NCI-H748 treated with DMSO at 0.1 percent for 48 hours (cell line): ENCODE measurements around the gene EIF1.
"Not testable (repeated sequence)": the region's sequence is repeated elsewhere in the genome, so short reads cannot be mapped to it uniquely, and the experiment has no call there.

Source experiments
- DNase-seq: peaks from one replicate; lab custom pipeline; 2025; lab: John Stamatoyannopoulos, UW

Gene EIF1

DNA sequence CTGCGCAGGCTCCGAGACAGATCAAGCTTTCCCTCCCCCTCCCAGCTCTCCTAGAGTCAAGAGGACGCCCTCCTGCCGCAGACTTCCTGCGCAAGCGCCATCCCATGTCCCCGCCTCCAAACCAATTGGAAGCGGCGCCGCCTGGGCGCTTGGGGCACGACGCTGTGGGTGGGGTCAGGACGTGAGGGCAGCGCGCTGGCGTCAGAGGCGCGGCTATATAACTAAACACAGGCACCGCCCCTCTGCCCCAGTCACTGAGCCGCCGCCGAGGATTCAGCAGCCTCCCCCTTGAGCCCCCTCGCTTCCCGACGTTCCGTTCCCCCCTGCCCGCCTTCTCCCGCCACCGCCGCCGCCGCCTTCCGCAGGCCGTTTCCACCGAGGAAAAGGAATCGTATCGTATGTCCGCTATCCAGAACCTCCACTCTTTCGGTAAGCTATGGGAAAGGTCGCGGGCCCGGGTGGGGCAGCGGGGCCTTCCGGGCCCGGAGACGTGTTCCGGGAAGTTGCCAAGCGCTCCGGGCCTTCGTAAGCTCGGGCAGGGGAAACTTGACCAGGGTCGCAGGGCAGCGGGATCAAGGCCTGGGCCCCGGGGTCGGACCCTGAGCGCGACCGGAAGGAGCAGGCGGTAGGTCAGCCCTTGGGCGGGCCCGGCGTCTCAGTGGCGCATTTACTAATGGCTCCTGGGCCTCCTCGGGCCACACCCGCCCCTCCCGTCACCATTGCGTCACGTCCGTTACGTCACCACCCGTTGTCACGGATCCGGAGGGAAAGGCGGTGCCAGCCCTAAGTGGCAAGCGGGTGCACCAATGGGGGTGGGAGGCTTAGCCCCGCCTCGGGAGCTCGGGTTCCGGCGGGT lies at the start of gene EIF1:
TSS of gene EIF1 (plus strand) at position 245 of the 856 bp plus-strand sequence. CDS start at position 399, 154 bp downstream.
- peak; percentile 96 for DNase-seq

DNA sequence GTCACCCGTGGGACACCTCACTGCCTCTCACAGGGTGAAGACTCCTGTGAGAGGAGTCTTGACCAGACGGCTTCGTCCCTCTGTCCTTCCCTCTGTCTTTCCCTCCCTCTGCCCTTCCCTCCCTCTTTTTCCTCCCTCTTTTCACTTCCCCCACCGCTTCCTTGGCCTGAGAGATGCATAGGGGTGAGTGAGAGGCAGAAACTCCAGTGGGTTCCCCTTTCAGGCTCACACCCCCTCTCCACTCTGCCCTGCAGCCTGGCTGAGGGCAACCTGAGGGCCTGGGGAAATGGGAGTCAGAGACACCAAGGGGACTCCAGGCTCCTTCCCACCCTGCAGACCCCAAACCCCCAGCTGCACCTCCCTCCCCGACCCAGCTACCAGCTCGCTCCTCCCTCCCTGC lies 49.7 kb upstream of the EIF1 start:
- DNase-seq: no peak

DNA sequence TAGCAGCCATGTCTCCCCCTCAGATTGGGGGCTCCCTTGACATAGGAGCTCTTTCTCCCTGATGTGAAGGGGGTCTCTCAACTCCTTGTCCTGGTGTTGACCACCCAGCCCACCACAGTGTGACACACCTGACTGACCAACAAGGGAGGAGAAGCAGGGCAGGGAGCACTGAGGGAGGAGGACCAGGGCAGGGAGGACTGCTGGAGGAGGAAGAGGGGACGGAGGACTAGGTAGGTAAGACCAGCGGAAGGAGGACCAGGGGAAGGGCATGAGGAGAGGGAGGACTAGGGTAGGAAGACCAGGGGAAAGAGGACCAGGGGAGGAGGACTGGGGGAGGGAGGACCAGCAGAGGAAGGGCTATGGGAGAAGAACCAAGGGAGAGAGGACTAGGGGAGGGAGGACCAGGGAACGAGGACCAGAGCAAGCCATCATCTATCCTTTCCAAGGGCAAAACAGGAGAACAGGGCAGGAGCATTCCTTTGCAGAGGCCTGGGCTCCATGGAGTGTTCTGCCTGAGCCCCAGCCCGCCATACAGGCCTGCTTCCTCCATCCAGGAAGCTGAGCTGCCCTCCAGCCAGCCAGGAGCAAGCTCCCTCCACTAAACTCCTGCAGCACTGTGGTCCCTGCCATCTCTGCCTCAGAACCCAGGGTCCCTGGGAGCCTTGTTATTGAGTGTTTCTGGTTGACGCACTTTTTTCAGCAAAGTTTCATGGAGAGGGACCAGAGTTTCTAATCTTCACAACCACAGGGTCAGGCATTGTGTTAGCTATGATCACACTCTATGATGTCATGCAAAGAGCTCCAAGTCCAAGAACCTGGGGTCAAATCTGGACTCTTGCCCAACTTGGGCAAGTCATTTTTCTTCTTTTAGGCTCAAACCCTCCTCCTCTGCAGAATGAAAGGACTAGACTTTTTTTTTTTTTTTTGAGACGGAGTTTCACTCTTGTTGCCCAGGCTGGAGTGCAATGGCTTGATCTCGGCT lies 48.9 kb upstream of the EIF1 start:
- DNase-seq: no peak

DNA sequence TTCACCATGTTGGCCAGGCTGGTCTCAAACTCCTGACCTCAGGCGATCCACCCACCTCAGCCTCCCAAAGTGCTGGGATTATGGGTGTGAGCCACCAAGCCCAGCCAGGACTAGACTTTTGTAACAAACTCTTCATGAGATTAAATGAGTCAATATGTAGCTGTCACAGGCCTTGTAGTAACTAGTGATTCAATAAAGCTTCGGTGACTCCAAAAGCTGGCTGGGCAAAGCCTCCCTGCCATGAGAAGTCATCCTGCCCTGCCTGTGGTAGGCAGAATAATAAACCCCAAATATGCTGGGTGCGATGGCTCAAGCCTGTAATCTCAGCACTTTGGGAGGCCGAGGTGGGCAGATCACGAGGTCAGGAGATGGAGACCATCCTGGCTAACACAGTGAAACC lies 48.1 kb upstream of the EIF1 start:
- DNase-seq: not testable (repeated sequence)

DNA sequence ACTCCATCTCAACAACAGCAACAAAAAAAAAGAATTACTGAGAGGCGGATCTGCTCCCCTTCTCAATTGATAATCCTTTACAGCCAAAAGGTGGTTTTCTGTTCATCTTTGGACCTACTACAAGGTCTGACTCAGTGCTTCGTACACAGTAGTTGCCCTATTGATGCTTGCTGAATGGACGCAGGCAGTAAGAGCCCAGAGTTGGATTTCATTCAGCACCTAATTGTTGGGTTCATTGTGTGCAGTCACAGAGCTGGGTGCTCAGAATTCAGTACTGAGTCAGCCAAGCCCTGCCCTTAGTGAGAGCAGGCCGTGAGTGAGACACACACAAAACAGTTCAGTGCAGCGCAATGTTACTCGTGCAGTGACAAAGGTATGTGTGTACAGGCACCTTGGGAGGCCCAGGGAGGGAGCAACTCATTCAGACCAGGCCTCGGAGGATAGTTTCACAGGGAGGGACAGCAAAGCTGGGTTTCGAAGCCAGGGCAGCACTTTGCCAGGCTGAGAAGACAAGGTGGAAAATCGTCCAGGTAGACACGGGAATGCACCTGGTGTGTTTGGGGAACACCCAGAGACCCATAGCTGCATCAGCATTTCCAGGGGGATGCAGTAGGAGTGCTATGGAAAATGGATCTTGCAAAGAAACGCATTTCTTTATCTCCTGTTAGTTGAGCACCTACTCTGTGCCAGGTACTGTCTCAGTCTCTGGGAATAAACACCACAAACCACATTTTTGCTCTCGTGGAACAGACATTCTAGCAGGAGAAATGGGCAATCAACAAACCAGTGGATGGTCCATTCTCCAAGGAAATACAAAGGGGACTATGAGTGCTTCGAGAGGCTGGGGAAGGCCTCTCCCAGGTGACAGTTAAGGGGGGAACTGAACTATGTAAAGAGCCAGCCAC lies 46.2 kb upstream of the EIF1 start:
- no peak for DNase-seq

DNA sequence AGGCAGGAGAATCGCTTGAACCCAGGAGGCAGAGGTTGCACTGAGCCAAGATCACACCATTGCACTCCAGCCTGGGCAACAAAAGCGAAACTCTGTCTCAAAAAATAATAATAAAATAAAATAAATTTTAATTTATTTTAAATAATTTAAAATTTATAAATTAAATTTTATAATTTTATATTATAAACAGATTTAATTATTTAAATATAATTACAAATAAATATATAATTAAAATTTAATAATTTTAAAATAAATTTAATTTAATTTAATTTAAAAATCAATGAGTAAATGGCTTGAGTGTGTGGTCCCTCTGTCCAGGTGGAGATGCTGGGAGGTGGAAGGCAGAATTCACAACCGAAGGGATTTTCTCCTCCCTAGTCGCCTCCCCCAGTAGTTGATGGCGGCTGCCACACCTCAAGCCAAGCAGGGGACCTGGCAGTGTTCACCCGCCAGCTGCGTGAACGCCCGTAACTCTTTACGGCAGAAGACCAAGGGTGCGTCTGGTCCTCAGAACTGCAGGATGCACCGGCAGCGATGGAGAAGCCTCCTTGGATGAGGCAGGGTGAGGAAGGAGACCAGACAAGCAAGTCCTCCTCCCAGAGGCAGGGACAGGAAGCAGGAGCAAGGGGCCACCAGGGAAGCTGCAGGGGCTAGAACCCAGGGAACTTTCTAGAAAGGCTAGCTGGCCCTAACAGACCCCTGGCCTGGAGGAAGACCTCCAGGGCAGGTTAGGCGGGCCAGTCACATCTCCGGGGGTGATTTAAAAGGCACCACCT lies 41.5 kb upstream of the EIF1 start:
- no peak for DNase-seq

DNA sequence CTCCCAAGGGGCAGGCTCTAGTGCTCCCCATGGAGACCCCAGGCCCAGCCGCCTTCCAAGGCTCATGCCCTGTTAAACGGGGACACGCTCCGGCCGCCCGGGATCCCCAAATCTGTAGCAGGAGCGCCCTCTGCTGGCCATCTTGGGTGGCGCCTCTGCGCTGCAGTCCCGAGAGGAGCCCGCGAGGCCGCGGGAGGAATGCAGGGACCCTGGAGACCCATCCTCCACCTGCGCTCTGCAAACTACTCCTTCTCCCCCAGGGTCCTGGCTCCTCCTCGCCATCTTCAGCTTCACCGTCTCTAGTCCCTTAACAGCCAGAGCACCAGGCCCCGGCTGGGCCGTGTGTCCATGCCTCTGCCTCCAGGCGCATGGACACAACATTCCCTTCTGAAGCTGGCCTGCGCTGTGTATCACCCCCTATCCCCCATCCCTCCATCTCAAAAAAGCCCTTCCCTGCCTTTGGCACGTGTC lies 40.7 kb upstream of the EIF1 start:
- DNase-seq: peak; percentile 80

DNA sequence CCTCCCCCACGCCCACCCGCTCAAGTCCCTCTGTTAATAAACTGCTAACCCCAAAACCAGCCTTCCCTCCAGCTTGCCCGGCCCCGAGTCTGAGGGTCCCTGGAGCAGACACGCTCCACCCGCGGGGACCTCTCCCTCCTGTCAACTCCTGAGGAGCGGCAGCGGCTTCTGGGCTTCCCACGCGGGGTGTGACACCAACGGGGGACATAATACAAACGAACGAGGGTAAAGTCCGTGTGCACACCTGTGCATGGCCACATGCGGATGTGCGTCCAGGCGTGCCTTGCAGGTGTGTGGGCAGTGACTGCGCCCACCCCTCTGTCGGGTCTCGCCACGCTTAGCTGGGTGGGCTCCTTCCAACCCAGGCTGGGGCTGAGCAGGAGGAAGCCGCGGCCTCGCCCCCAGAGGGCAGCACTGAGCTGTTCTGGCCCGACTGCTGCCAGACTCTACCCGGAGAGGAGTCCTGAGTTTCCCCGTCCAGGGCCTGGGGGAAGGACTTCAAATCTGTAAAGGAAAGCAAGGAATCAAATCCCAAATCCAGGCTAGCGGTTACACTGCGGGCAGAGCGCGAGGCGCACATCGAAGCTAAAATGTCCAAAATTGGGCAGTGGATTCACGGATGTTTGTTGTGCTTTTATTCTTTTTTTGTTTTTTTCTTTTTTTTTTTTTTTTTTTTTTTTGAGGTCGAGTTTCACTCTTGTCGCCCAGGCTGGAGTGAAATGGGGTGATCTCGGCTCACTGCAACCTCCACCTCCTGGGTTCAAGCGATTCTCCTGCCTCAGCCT lies 40.1 kb upstream of the EIF1 start:
- peak; percentile 40 for DNase-seq

DNA sequence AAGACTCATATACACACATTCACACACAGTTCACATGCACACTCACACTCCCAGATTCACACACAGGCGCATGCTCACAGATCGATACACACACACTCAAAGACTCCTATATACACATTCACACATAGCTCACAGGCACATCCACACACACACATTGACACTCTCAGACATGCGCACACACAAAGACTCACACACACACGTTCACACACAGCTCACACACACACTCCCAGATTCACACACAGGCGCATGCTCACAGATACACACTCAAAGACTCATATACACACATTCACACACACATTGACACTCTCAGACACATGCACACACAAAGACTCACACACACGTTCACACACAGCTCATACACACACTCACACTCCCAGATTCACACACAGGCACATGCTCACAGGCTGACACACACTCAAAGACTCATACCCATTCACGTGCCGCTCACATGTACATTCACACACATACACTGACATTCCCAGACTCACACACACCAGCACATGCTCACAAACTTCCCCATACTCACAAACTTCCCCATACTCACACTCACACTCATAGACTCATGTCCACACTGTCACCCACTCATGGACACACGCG lies 38.7 kb upstream of the EIF1 start:
- no peak for DNase-seq

DNA sequence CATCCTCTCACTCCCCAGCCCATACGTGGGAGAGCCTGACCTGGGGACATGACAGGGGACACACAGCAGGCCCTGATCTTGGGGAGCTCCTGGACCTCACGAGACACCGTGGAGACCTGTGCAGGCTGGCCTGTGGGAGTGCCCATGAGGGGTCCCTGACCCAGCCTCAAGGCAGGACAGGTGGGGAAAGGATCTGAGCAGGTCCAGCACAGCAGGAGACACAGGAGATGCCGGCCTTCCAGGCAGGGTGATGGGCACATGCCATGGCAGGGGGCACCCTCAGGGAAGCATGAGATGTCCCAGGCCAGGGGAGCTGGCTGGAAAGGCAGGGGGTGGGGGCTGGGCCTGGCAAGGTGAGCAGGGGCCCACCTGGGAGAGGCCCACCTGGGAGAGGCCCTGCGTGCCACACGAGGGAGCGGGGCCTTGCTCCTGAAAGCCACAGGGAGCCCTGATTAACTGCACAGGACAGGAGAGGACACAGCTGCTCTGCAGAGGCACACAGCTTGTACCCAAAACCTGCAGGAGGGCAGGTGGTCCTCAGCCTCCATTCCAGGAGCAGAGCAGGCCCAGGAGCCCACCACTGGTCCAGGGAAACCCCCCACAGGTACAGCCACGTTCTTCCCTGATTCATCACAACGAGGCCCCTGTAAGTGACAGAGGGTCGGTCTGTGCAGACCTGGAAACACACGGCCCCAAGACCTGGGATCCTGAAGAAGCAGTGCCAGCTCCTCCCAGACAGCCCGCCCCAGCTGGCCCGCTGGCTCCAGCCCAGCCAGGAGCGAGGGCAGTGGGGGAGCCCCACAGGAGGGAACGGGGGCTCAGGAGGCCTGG lies 37.7 kb upstream of the EIF1 start:
- no peak for DNase-seq

DNA sequence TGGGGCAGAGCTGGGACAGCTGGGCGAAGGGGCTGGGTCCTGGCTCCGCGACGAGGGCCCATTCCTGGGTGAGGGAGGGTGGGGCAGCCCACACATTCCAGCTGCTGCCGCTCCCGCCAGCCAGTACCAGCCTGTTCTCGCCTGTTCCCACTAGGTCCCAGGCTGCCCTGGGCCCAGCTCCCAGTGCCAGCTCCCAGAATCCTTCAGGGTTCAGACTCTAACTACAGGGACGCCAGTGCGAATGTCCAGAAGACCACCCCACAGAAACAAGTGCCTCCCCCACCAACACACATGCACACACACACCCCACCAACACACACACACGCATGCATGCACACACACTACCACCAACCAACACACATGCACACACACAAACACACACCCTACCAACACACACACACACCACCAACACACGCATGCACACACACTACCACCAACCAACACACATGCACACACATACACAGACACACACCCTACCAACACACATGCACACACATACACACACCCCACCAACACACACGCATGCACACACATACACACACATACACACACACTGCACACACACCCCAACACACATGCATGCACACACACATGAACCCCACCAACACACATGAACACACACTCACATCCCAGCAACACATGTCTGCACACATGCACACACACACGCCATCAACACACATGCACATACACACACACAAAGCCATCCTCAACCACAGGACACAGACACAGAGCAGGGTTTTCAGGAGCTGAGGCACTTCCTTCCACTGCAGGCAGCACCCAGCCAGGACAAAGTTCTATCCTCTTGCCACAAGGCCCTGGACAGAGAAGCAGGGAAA lies 36.8 kb upstream of the EIF1 start:
- no peak for DNase-seq

DNA sequence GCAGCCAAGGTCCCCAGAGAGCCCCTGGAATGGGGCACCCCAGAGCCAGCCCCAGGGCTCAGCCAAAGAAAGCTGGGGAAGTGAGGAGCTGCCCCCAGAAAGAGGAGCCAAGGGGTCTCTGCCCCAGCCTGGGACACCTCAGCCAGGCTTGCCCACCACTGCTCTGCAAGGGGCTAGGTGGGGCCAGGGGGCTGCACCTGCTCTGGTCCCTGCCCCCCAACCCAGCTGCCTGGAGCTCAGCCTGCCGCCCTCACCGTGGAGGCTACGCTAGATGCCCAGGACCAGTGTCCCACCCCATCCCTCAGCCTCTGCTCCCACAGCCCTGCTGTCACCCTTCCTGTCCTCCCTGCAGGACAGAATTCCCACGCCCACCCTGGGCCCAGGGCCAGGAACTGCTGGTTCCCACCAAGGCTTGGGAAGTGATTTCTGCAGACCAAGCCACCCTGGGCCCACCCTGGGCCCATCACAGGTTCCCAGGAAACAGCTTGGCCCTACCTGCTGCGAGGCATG lies 36.2 kb upstream of the EIF1 start:
- DNase-seq: no peak

DNA sequence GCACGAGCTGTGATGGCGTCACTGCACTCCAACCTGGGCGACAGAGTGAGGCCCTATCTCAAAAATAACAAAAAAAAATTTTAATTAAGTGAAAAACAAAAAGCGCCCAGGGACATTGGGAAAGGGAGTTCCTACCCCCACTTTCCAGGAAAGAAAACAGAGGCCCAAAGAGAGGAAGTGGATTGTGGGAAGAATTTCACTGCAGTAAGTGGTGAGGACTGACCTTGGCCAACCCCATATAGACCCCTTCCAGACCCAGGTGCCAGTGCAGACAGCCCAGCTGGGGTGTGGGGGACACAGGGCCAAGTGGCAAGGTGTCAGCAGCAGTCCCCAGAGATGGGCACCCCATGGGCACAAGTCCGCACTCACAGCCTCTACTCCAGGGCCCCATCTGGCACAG lies 35.3 kb upstream of the EIF1 start:
- DNase-seq: no peak

DNA sequence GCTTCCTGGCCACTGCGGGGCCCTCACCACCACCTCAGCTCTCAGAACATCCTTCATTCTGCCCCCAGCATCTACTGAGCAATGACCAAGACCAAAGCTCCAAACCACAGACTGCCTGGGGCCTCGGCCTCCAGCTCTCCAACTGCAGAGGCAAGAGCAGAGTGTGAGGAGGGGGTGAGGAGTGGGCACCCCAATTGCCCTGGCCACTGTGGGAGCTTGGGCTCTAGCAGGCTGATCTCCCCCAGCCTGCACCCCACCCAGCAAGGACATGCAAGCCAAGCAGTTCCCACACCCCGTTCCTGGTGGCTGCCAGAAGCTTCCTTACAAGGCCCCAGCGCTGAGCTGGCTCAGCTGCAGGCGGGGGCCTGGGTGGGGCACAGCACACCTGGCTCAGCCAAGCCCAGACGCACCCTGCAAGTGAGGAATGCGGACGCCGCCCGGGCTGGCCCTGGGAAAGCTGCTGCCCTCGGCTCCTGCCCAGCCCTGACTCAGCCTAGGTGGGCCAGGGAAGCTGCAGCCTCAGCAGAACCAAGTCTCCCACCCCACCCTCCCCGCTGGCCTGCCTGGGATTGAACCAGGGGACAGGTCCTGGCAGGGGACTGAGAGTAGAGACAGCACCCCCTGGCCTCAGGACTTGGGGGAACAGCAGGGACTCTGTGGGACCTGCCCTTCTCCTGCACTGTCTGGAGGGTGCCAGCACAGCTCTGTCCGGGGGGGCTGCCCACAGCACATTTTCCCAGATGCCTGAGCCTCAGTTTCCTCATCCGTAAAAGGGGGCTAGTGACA lies 34.6 kb upstream of the EIF1 start:
- DNase-seq: no peak

DNA sequence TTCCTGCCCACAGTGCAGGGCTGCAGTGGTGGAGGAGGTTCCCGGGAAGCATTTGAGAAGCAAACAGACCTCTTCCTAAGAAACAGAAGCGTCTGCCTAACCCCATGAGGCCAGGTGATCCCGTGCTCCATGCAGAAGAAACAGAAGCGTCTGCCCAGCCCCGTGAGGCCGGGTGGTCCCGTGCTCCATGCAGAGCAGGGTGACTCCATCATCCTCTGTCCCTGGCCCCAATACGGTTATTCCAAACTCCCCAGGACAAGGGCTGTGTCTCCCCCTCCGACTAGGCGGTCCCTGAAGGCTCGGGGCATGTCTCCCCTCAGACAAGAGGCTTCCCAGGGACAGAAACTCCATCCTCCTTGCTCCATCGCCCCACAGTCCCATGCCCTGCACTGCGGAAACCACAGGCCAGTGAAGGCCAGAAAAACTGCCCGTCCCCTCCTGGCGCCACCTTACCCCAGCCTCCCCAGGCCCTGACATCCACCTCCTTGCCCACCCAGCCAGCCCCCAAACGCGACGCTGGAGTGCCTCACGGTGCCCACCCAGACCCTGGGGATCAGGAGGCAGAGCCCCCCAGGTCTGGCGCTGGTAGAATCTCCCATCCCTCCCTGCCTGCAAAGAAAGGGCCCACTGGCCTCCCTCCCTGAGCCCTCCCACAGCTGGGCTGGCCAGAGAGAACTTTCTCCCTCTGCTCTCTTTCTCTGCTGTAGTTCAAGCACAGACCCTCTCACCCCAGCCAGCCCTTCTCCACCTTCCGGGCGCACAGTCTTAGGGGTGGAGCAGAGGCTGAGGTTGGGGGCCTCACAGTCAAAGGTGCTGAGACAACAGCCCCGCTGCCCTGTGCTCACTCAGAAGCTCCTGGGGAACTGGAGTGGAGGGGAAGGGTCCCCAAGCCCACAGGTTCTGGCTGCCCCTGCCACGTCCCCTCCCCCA lies 33.7 kb upstream of the EIF1 start:
- DNase-seq: no peak
